IPS-18c (cell line): ENCODE data around the gene NFIC.
"Not testable (repeated sequence)": the region's sequence is repeated elsewhere in the genome, so short reads cannot be mapped to it uniquely, and the experiment has no call there.

ENCODE experiments used
- H3K4me3 ChIP-seq: 2 replicates; pipeline ENCODE4 v1.7.0; 2013; ENCODE audit warnings: low read depth, mild to moderate bottlenecking, low read length, moderate library complexity; ENCODE audit not compliant: insufficient read depth
- H3K9me3 ChIP-seq: one replicate; pipeline ENCODE4 v1.6.1; 2013; ENCODE audit warnings: mild to moderate bottlenecking, low read length, moderate library complexity; ENCODE audit not compliant: control insufficient read depth, insufficient read depth

NFIC gene

GRCh38 chr19:3423183-3423829, 56.9 kb downstream of the NFIC start:
- Histone ChIP-seq H3K4me3 (no peak overlapping the region), H3K9me3 (no peaks in the 10 kb centered on the region)

- no peaks in the 10 kb centered on the region for H3K9me3 ChIP-seq
- H3K4me3 ChIP-seq = no peak overlapping the region
Observed at GRCh38 chr19:3426433-3426832, 60.0 kb downstream of the NFIC start.

- H3K9me3 ChIP-seq, H3K4me3 ChIP-seq: not testable (repeated sequence)
Observed at GRCh38 chr19:3430366-3430680, 63.9 kb downstream of the NFIC start.

GRCh38 chr19:3431760-3432397, 65.5 kb downstream of the NFIC start:
- H3K4me3 ChIP-seq = no peak overlapping the region
- H3K9me3 ChIP-seq = no peaks in the 10 kb centered on the region

GRCh38 chr19:3433313-3433712, 66.9 kb downstream of the NFIC start:
- Histone ChIP-seq H3K9me3 (no peaks in the 10 kb centered on the region), H3K4me3 (no peak overlapping the region)

- Histone ChIP-seq H3K9me3 (no peaks in the 10 kb centered on the region), H3K4me3 (peak overlapping the region; percentile 99; the same call in 1 of the 2 replicates)
Observed at GRCh38 chr19:3433805-3434540, 67.6 kb downstream of the NFIC start.

GRCh38 chr19:3434630-3435553, 68.5 kb downstream of the NFIC start:
- H3K4me3 ChIP-seq = peak overlapping the region; percentile 99
- H3K9me3 ChIP-seq = no peaks in the 10 kb centered on the region

GRCh38 chr19:3440082-3440481, 73.7 kb downstream of the NFIC start:
- Histone ChIP-seq H3K9me3 (no peaks in the 10 kb centered on the region), H3K4me3 (no peak overlapping the region)

GRCh38 chr19:3441089-3441985, 75.0 kb downstream of the NFIC start:
- no peaks in the 10 kb centered on the region for H3K9me3 ChIP-seq
- H3K4me3 ChIP-seq = no peak overlapping the region

- Histone ChIP-seq H3K9me3 (no peaks in the 10 kb centered on the region), H3K4me3 (no peak overlapping the region)
Observed at GRCh38 chr19:3441986-3442329, 75.6 kb downstream of the NFIC start.

GRCh38 chr19:3442487-3443071, 76.2 kb downstream of the NFIC start:
- Histone ChIP-seq H3K9me3 (no peaks in the 10 kb centered on the region), H3K4me3 (no peak overlapping the region)

GRCh38 chr19:3443840-3444694, 77.7 kb downstream of the NFIC start:
- no peaks in the 10 kb centered on the region for H3K9me3 ChIP-seq
- H3K4me3 ChIP-seq = no peak overlapping the region

GRCh38 chr19:3444695-3445234, 78.4 kb downstream of the NFIC start:
- Histone ChIP-seq H3K9me3 (no peaks in the 10 kb centered on the region), H3K4me3 (no peak overlapping the region)

- not testable (repeated sequence) for H3K9me3 ChIP-seq, H3K4me3 ChIP-seq
Observed at GRCh38 chr19:3446657-3447056, 80.3 kb downstream of the NFIC start.

GRCh38 chr19:3448616-3449334, 82.4 kb downstream of the NFIC start:
- no peak overlapping the region for H3K4me3 ChIP-seq
- no peaks in the 10 kb centered on the region for H3K9me3 ChIP-seq
